SK-N-SH (cell line): ENCODE results near the gene ADRB2. TPM values are rescaled to one million over a fixed set of nuclear protein-coding genes. Genes with fewer than 3 reads are reported as not detected.

Source experiments
- CTCF ChIA-PET: fragments of 300-600, 350-600 bp; formaldehyde crosslinking; extraction: SDS; loops from one replicate; lab custom pipeline; 2021; lab: Yijun Ruan, JAX
- POLR2A ChIA-PET: fragments of 350-600 bp; sonication (Branson Sonifier 250); formaldehyde crosslinking; extraction: SDS; loops from one replicate; lab custom pipeline; 2020; ENCODE audit warnings: antibody characterized with exemption, inconsistent platforms; lab: Yijun Ruan, JAX
- DNase-seq: peaks from one replicate; pipeline ENCODE4 v3.0.0; 2012
- H2AFZ ChIP-seq: fragments of 200-600 bp; sonication (generic); 2 replicates; pipeline ENCODE4 v1.8.1; 2016; ENCODE audit warnings: antibody characterized with exemption, mild to moderate bottlenecking, low read depth
- H3F3A ChIP-seq: fragments of 200-600 bp; sonication (generic); replicated peaks from 2 replicates; pipeline ENCODE3; 2016; ENCODE audit warnings: antibody characterized with exemption, mild to moderate bottlenecking; ENCODE audit not compliant: insufficient read depth
- H3K27ac ChIP-seq, 2 experiments: fragments of 200-500 bp in 1 of 2; fragments of 200-600 bp in 1 of 2; sonication (Bioruptor generic) in 1 of 2; sonication (generic), shearing (Covaris generic) in 1 of 2; 2 replicates each; pipeline versions ENCODE4 v1.5.1 to v1.6.1; 2014 to 2016; ENCODE audit warnings: low read depth in 2 of 2, inconsistent platforms in 1 of 2, low read length in 1 of 2, mild to moderate bottlenecking in 1 of 2, mixed read lengths in 1 of 2
- H3K27me3 ChIP-seq: fragments of 200-600 bp; sonication (generic), shearing (Covaris generic); 2 replicates; pipeline ENCODE4 v1.6.1; 2016; ENCODE audit warnings: mixed run types; ENCODE audit not compliant: insufficient read depth
- H3K36me3 ChIP-seq, 2 experiments: fragments of 200-500 bp in 1 of 2; fragments of 200-600 bp in 1 of 2; sonication (Bioruptor generic) in 1 of 2; sonication (generic) in 1 of 2; replicated peaks in 1 of 2; 2 replicates each; pipeline versions ENCODE3 to v1.5.1; 2014 to 2016; ENCODE audit warnings: low read length in 1 of 2, mild to moderate bottlenecking in 1 of 2; ENCODE audit not compliant: insufficient read depth in 2 of 2, control insufficient read depth in 1 of 2
- H3K4me1 ChIP-seq, 2 experiments: fragments of 200-500 bp in 1 of 2; fragments of 200-600 bp in 1 of 2; sonication (Bioruptor generic) in 1 of 2; sonication (generic), shearing (Covaris generic) in 1 of 2; 2 replicates each; pipeline versions ENCODE4 v1.5.1 to v1.6.1; 2014 to 2016; ENCODE audit warnings: low read depth in 1 of 2, low read length in 1 of 2, mixed run types in 1 of 2; ENCODE audit not compliant: insufficient read depth in 2 of 2, control insufficient read depth in 1 of 2
- H3K4me2 ChIP-seq: fragments of 200-600 bp; sonication (generic), shearing (Covaris generic); 2 replicates; pipeline ENCODE4 v1.6.1; 2017; ENCODE audit warnings: mixed run types
- H3K4me3 ChIP-seq, 2 experiments: fragments of 200-500 bp in 1 of 2; fragments of 200-600 bp in 1 of 2; sonication (Bioruptor generic) in 1 of 2; sonication (generic), shearing (Covaris generic) in 1 of 2; 2 replicates each; pipeline versions ENCODE4 v1.5.1 to v1.8.1; 2014 to 2016; ENCODE audit warnings: low read depth in 2 of 2, inconsistent platforms in 1 of 2, low read length in 1 of 2, mild to moderate bottlenecking in 1 of 2, mixed read lengths in 1 of 2, moderate library complexity in 1 of 2
- H3K79me2 ChIP-seq: fragments of 200-600 bp; sonication (generic); 2 replicates; pipeline ENCODE4 v1.8.1; 2017; ENCODE audit warnings: mild to moderate bottlenecking; ENCODE audit not compliant: insufficient read depth
- H3K9ac ChIP-seq: fragments of 200-600 bp; sonication (generic); 2 replicates; pipeline ENCODE4 v1.6.1; 2017; ENCODE audit warnings: mixed run types
- H3K9me2 ChIP-seq: fragments of 200-600 bp; sonication (generic); 2 replicates; pipeline ENCODE4 v1.6.1; 2017; ENCODE audit warnings: mixed run types
- H3K9me3 ChIP-seq: fragments of 200-600 bp; sonication (generic); 2 replicates; pipeline ENCODE4 v1.6.1; 2017; ENCODE audit warnings: mixed run types, mild to moderate bottlenecking, moderate library complexity
- H4K20me1 ChIP-seq: fragments of 200-600 bp; sonication (generic); 2 replicates; pipeline ENCODE4 v1.6.1; 2017; ENCODE audit warnings: mild to moderate bottlenecking, mixed run types; ENCODE audit not compliant: insufficient read depth
- ELF1 ChIP-seq: IDR thresholded peaks from 2 replicates; pipeline ENCODE4 v1.4.0; 2012
- EP300 ChIP-seq, 2 experiments: IDR thresholded peaks; 2 replicates each; pipeline versions ENCODE4 v1.4.0 to v1.6.1; 2012; ENCODE audit warnings: borderline replicate concordance in 1 of 2, low read depth in 1 of 2, low read length in 1 of 2
- FOSL2 ChIP-seq: IDR thresholded peaks from 2 replicates; pipeline ENCODE4 v1.4.0; 2012; ENCODE audit warnings: low read depth, mild to moderate bottlenecking, moderate library complexity, borderline replicate concordance
- FOXM1 ChIP-seq: IDR thresholded peaks from 2 replicates; pipeline ENCODE4 v1.4.0; 2012; ENCODE audit warnings: low read depth, mild to moderate bottlenecking
- GATA2 ChIP-seq: sonication (generic); formaldehyde crosslinking; IDR thresholded peaks from 2 replicates; pipeline ENCODE4 v1.5.0; 2020; ENCODE audit warnings: mild to moderate bottlenecking, missing genetic modification reagents
- IRF3 ChIP-seq: fragments of 150-350 bp; IDR thresholded peaks from 2 replicates; pipeline ENCODE4 v1.6.1; 2016; ENCODE audit warnings: mild to moderate bottlenecking, low read depth, low read length
- JUND ChIP-seq: IDR thresholded peaks from 2 replicates; pipeline ENCODE4 v1.4.0; 2012
- MAX ChIP-seq: IDR thresholded peaks from 2 replicates; pipeline ENCODE4 v1.4.0; 2012; ENCODE audit warnings: low read depth
- NRF1 ChIP-seq: IDR thresholded peaks from 2 replicates; pipeline ENCODE4 v1.6.1; 2012; ENCODE audit warnings: low read depth, mild to moderate bottlenecking, low read length
- SIN3A ChIP-seq: IDR thresholded peaks from 2 replicates; pipeline ENCODE4 v1.6.1; 2012; ENCODE audit warnings: low read depth, mild to moderate bottlenecking, low read length, moderate library complexity, borderline replicate concordance
- TAF1 ChIP-seq: IDR thresholded peaks from 2 replicates; pipeline ENCODE4 v1.6.1; 2012; ENCODE audit warnings: low read depth, mild to moderate bottlenecking, low read length, moderate library complexity, borderline replicate concordance
- USF1 ChIP-seq: IDR thresholded peaks from 2 replicates; pipeline ENCODE4 v1.4.0; 2012; ENCODE audit warnings: low read depth, borderline replicate concordance
- YY1 ChIP-seq: IDR thresholded peaks from 2 replicates; pipeline ENCODE4 v1.4.0; 2012; ENCODE audit warnings: low read depth, mild to moderate bottlenecking
- WGBS: methylation state at CpG from one replicate; pipeline ENCODE4 v1.1.6; 2017; ENCODE audit warnings: low lambda C conversion rate; 5-methylcytosine and 5-hydroxymethylcytosine counted together
- polyA plus RNA-seq, 3 experiments: library from polyadenylated mRNA; depleted of rRNA; stranded (reverse); fragments of >200 nt; gene quantifications; 2 replicates each; pipeline ENCODE4 v1.2.3, GENCODE V29; 2012

The ADRB2 gene
- polyA plus RNA-seq, 1 of the 3 experiments (the other 2 are of a cell fraction) = 1.0 TPM

- H2AFZ ChIP-seq = no peak overlapping the region
- no peak overlapping the region for H3K4me3 ChIP-seq
- H3K27ac ChIP-seq = no peak overlapping the region
- no peaks in the 10 kb centered on the region for H3K9me2 ChIP-seq
- no peaks in the 10 kb centered on the region for H4K20me1 ChIP-seq
- no peak overlapping the region for H3K4me2 ChIP-seq
- DNase-seq = no peak
- TF ChIP-seq MAX = no peak
- no peak for TF ChIP-seq ELF1
- TF ChIP-seq NRF1 = no peak
- no peak for TF ChIP-seq FOSL2
- TF ChIP-seq TAF1 = no peak
- no peak for TF ChIP-seq USF1
- no peak for TF ChIP-seq SIN3A
- TF ChIP-seq EP300 (IDR thresholded peaks at IDR 0.05; ENCODE audit: borderline replicate concordance in 1 of 2, low read depth in 1 of 2, low read length in 1 of 2) = no peak
- TF ChIP-seq YY1 = no peak
- no peak for TF ChIP-seq JUND
- TF ChIP-seq FOXM1 = no peak
- TF ChIP-seq GATA2 (CRISPR knock-in tag) = no peak
- WGBS = 40% methylated on average over 3 of the region's 3 CpGs
- H3K4me1 ChIP-seq = peaks cover 0 to 6% of the 10 kb centered on the region in 2 experiments; a peak in 2 of 4 replicates
- no peaks in the 10 kb centered on the region for H3F3A ChIP-seq
- POLR2A ChIA-PET = no interaction called here
- no peaks in the 10 kb centered on the region for H3K79me2 ChIP-seq
- no peaks in the 10 kb centered on the region for H3K27me3 ChIP-seq
- no peaks in the 10 kb centered on the region for H3K36me3 ChIP-seq
- no peaks in the 10 kb centered on the region for H3K9me3 ChIP-seq
- CTCF ChIA-PET = interaction anchor here (0.9 kb wide), 1 partner anchor 292 kb away, joined by 3 read pairs; the partner anchor contains the start of gene ABLIM3
- no peak overlapping the region for H3K9ac ChIP-seq
Observed at GRCh38 chr5:148848393-148849031, 22.1 kb downstream of the ADRB2 start.

- Histone ChIP-seq H3K9ac (no peak overlapping the region), H3K9me2 (no peaks in the 10 kb centered on the region), H3K36me3 (no peaks in the 10 kb centered on the region)
- no peak for TF ChIP-seq IRF3
- TF ChIP-seq FOXM1 = no peak
- TF ChIP-seq, all 33 proteins: peak for 0
- Histone ChIP-seq H3K79me2 (no peaks in the 10 kb centered on the region), H3K4me2 (no peak overlapping the region), H2AFZ (no peak overlapping the region), H3K4me1 (no peaks in the 10 kb centered on the region), H3K27me3 (no peaks in the 10 kb centered on the region), H3K27ac (no peak overlapping the region), H3F3A (no peaks in the 10 kb centered on the region), H3K4me3 (no peak overlapping the region), H4K20me1 (no peaks in the 10 kb centered on the region), H3K9me3 (no peaks in the 10 kb centered on the region)
- ChIA-PET POLR2A (no interaction called here), CTCF (no interaction called here)
- DNase-seq = no peak
- 81% methylated on average over 4 of the region's 4 CpGs for WGBS
Observed at GRCh38 chr5:148849461-148849860, 23.1 kb downstream of the ADRB2 start.
